Pancreas (tissue), 10 donors: ENCODE data around the gene PCDHGA5. TPM values are rescaled to one million over a fixed set of nuclear protein-coding genes. Genes with fewer than 3 reads are reported as not detected.
A peak's percentile ranks its signal among the peaks of the same experiment; 100 is the strongest.

Experiments
- ATAC-seq, 4 donors: fragments of 200-7000 bp; cut with Tn5 transposase; one replicate each; pipeline versions ENCODE4 v1.8.0 to v1.9.1; 2020; ENCODE audit warnings: mild to moderate bottlenecking in 4 of 4, moderate library complexity in 4 of 4
- DNase-seq, 6 donors: peaks; one replicate each; pipeline ENCODE4 v3.0.0-alpha.2; 2020
- FAIRE-seq: peaks from 2 replicates; lab custom pipeline; 2012; peaks lifted over from hg19 to GRCh38; lab: Jason Lieb, UNC
- H3K27ac ChIP-seq, 4 donors: fragments of 200-600 bp; sonication (generic); 1 replicate in 3 of 4; 2 replicates in 1 of 4; pipeline versions ENCODE4 v1.5.0 to v1.8.0; 2020
- H3K27me3 ChIP-seq, 4 donors: fragments of 200-600 bp; one replicate each; pipeline ENCODE4 v1.8.0; 2021
- H3K36me3 ChIP-seq, 3 donors: fragments of 200-600 bp; sonication (generic) in 1 of 3; one replicate each; pipeline versions ENCODE4 v1.5.0 to v1.8.0; 2020 to 2021
- H3K4me1 ChIP-seq, 3 donors: fragments of 200-600 bp; one replicate each; pipeline ENCODE4 v1.8.0; 2021
- H3K4me3 ChIP-seq, 4 donors: fragments of 200-600 bp; sonication (generic) in 2 of 4; one replicate each; pipeline versions ENCODE4 v1.5.0 to v1.8.0; 2020 to 2021
- H3K9me3 ChIP-seq, 4 donors: fragments of 200-600 bp; one replicate each; pipeline ENCODE4 v1.8.0; 2021
- CTCF ChIP-seq, 4 donors: fragments of 200-600 bp; sonication (generic) in 3 of 4; IDR thresholded peaks; one replicate each; pipeline versions ENCODE4 v1.5.0 to v1.8.0; 2021; ENCODE audit warnings: antibody characterized with exemption in 4 of 4
- WGBS, 2 donors: extraction: QIAGEN DNeasy Blood & Tissue Kit; methylation state at CpG; one replicate each; pipeline ENCODE4 v1.1.7; 2013; 5-methylcytosine and 5-hydroxymethylcytosine counted together
- intact Hi-C, 3 donors: fragments of 100-400 bp; cut with DNase I; formaldehyde crosslinking; loops; one replicate each; pipeline versions ENCODE4 v1.11.1 to v1.14.2; 2022
- polyA plus RNA-seq, 2 donors: library from polyadenylated mRNA; stranded (reverse); fragments of 200-250 nt; gene quantifications; one replicate each; pipeline ENCODE4 v1.2.3, GENCODE V29; 2013
- total RNA-seq, 6 donors: library from RNA; stranded (reverse); fragmentation: NEBNext Ultra II Directional in 4 of 6; extraction: Animal tissue kit (Norgen Biotek cat#: 25700) in 4 of 6; gene quantifications; one replicate each; pipeline versions ENCODE4 v1.2.1 to v1.2.4, GENCODE V29; 2021 to 2023
- donor health status: healthy with polysubstance abuse.
- donor health status: DM: no; HTN: no; CAD: no; lungs with moderate emphysema.
- donor health status: DM: no; HTN: no; CAD: no.
- donor health status: control.
- donor health status: control.
- donor health status: Bipolar disorder and iron deficiency.
- donor health status: DM: yes; HTN: yes; CAD: no.
- donor health status: DM: no; HTN: no; CAD: no.
- donor health status: DM: no; HTN: no; CAD: no.
- donor health status: DM: yes; HTN: yes; CAD: no.

PCDHGA5 gene
- total and polyA plus RNA-seq, 8 donors = 0.40 to 2.1 (median 1.5) TPM

DNA sequence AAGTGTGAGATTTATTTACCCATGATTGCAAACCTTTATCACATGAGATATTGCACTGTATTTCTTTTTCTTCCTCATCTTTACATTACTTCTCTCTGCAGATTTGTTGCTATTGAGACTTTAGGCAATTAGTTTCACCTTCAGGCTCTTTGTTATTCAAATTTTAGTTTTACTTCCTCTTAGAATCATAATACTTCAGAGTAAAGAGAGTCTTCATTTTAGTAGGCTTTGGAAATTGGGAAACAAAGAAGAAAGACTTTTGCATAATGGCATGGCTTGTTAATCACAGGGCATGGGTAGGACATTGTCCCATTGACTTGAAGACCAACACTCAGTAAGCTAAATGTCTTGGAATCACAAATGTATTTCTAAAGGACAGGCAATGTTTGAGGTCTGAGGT, 1.2 kb upstream of the PCDHGA5 start:
- Histone ChIP-seq H3K4me1 (no peaks in the 10 kb centered on the region), H3K27me3 (peaks cover 0 to 5% (median 0%) of the 10 kb centered on the region in 4 donors), H3K4me3 (no peak overlapping the region), H3K27ac (no peak overlapping the region), H3K36me3 (no peaks in the 10 kb centered on the region), H3K9me3 (peaks cover 0 to 6% (median 0%) of the 10 kb centered on the region in 4 donors)
- no peak for TF ChIP-seq CTCF (IDR thresholded peaks at IDR 0.05)
- intact Hi-C loops = loop anchor here in 1 of 3 donors (10.0 kb wide), 1 partner anchor 62 kb away; the partner anchor contains the start of gene PCDHGA11
- FAIRE-seq (no peak), ATAC-seq (no peak), DNase-seq (no peak)

DNA sequence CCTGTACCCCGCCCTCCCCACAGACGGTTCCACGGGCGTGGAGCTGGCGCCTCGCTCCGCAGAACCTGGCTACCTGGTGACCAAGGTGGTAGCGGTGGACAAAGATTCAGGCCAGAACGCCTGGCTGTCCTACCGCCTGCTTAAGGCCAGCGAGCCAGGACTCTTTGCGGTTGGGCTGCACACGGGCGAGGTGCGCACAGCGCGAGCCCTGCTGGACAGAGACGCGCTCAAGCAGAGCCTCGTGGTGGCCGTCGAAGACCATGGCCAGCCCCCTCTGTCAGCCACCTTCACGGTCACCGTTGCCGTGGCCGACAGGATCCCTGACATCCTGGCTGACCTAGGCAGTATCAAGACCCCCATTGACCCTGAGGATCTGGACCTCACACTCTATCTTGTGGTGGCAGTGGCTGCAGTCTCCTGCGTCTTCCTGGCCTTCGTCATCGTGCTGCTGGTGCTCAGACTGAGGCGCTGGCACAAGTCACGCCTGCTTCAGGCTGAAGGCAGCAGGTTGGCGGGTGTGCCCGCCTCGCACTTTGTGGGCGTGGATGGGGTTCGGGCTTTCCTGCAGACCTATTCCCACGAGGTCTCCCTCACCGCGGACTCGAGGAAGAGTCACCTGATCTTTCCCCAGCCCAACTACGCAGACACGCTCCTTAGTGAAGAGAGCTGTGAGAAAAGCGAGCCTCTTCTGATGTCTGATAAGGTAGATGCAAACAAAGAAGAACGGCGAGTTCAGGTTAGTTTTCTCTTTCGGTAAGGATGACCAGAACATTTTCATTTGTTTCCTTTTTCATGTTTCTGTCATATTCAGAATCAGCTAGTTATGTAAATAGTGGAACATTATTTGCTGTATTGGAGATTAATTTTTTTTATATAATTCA, 2.3 kb downstream of the PCDHGA5 start:
- no peak overlapping the region for H3K27ac ChIP-seq
- peaks cover 0 to 1% (median 0%) of the 10 kb centered on the region in 4 donors for H3K27me3 ChIP-seq
- peaks cover 0 to 6% (median 2%) of the 10 kb centered on the region in 4 donors for H3K9me3 ChIP-seq
- TF ChIP-seq CTCF (IDR thresholded peaks at IDR 0.05) = no peak
- WGBS, 2 donors = 24 to 26% methylated on average over 44 to 46 of the region's 46 CpGs
- no peak overlapping the region for H3K4me3 ChIP-seq
- no peak for ATAC-seq
- no peak for FAIRE-seq
- DNase-seq = no peak
- no peaks in the 10 kb centered on the region for H3K4me1 ChIP-seq
- H3K36me3 ChIP-seq = no peaks in the 10 kb centered on the region
- intact Hi-C loops = loop anchor here in 1 of 3 donors (10.0 kb wide), 1 partner anchor 59 kb away; the partner anchor contains the start of gene PCDHGA11

DNA sequence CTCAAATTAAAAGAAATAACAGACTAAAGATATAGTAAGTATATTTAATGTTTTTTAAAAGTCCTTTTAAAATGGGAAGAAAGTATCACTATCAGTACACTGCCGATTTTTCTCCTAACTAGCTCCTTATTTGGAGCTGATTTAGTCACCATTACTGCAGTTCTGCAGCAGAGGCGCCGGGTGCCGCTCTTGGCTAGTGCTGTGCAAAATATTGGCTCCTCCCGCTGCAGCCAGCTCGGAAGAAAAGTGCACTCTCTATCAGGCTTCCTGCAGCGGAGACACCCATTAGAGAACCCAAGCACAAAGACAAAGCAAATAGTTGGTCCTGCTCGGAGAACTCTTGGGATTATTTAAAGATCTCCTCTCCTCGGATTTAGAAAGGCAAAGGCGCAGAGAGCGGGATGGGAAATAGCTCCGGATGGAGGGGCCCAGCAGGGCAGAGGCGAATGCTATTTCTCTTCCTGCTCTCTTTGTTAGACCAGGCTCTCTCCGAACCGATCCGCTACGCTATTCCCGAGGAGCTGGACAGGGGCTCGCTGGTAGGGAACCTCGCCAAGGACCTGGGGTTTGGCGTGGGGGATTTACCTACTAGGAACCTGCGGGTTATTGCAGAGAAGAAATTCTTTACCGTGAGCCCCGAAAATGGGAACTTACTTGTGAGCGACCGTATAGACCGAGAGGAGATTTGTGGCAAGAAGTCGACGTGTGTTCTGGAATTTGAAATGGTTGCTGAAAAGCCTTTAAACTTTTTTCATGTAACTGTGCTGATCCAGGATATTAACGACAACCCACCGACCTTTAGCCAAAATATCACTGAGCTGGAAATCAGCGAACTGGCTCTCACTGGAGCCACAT, 6.3 kb downstream of the PCDHGA5 start, which contains the start of gene PCDHGB3:
PCDHGB3 (plus strand) TSS at position 249 of the 855 bp plus-strand sequence; CDS start at position 402, 153 bp downstream.
- Histone ChIP-seq H3K4me1 (no peaks in the 10 kb centered on the region), H3K36me3 (no peaks in the 10 kb centered on the region), H3K9me3 (peaks cover 0 to 27% (median 4%) of the 10 kb centered on the region in 4 donors), H3K4me3 (peak within 1 kb of the TSS in 1 of 4 donors; percentile 27), H3K27me3 (no peaks in the 10 kb centered on the region), H3K27ac (no peak within 1 kb of the TSS)
- FAIRE-seq = no peak
- no peak for TF ChIP-seq CTCF (IDR thresholded peaks at IDR 0.05)
- intact Hi-C loops = loop anchor here in 1 of 3 donors (10.0 kb wide), 1 partner anchor 55 kb away; the partner anchor contains the start of gene PCDHGA11
- peak in 3 of 4 donors; percentile 78 to 84 (median 79) for ATAC-seq
- DNase-seq = no peak
- 16 to 20% methylated on average over 32 of the region's 32 CpGs for WGBS, 2 donors

GRCh38 chr5:141371572-141372475, 7.9 kb downstream of the PCDHGA5 start:
- no peak for DNase-seq
- Histone ChIP-seq H3K9me3 (peaks cover 0 to 27% (median 4%) of the 10 kb centered on the region in 4 donors), H3K4me3 (no peak overlapping the region), H3K36me3 (no peaks in the 10 kb centered on the region), H3K4me1 (no peaks in the 10 kb centered on the region), H3K27me3 (no peaks in the 10 kb centered on the region), H3K27ac (no peak overlapping the region)
- intact Hi-C loops = no loop called here
- no peak for ATAC-seq
- 24% methylated on average over 67 to 69 of the region's 69 CpGs for WGBS, 2 donors
- no peak for TF ChIP-seq CTCF (IDR thresholded peaks at IDR 0.05)
- FAIRE-seq = no peak
